ENCODE data around the gene GNAT1.

GNAT1 gene

GRCh38 chr3:50187750-50188149 lies 3.7 kb upstream of the GNAT1 start:
- TF ChIP-seq CTCF (IDR thresholded peaks at IDR 0.05), result no peak
- DNase-seq (ENCODE audit: low spot score), result no peak
- H3K27ac ChIP-seq, result no peak overlapping the region
- H3K4me3 ChIP-seq, result no peak overlapping the region

DNA sequence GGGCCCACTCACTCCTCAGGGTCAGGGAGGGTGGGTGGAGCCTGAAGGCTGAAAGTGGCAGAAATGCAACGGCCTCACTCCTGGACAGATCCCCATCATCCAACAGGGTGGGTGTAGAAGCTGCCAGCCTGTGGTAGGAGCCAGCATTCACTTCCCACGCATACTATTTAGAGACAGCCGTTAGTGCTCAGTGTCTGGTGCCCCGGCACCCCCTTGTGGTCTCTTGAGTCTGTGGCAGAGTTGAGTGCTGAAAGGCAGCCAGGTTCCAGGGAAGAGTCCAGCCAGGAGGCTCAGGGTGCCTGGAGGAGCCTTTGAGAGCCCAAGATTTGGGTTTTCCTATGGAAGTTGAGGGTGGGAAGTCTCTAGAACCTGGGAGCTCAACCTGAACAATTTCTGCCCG lies 2.1 kb upstream of the GNAT1 start:
- DNase-seq (ENCODE audit: low spot score), result peak; percentile 85
- H3K27ac ChIP-seq, result peak overlapping the region in 1 of 2 donors; percentile 4
- TF ChIP-seq CTCF (IDR thresholded peaks at IDR 0.05), result peak; percentile 76
- H3K4me3 ChIP-seq, result no peak overlapping the region

DNA sequence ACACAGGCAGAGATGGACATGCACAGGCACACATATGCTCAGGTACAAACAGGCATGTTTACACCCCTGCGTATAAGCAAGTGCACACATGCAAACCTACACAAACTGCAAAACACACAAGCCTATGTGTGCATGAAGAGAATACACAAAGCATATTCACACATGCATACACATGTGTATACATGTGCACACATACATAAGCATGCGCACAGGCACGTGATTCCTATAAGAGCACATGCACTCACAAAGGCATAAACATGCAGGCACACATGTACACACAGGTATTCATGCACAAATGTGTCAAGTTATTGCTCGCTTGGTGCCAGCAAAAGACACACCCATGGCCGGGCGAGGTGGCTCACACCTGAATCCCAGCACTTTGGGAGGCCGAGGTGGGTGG lies 1.4 kb upstream of the GNAT1 start:
- Histone ChIP-seq H3K27ac (no peak overlapping the region), H3K4me3 (no peak overlapping the region)
- no peak for DNase-seq (ENCODE audit: low spot score)
- TF ChIP-seq CTCF (IDR thresholded peaks at IDR 0.05), result no peak

DNA sequence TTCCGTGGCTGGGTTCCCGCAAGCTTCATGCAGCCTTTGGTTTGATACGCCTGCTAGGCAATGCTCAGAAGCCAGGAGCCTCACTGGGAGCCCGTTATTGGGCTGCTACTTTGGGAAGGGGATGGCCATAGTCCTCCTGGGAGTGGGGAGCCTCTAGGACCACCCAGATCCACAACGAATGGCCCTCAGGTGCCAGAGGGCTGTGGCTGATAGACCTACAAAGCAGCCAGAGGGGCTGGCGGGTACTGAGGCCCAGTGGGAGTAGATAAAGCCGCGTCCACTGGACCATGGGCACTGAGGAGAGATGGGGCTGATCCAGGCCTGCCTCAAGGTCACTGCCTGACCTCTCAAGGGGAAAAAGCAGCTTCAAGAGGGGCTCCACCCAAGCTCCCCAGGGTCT lies 714 bp downstream of the GNAT1 start:
- no peak for DNase-seq (ENCODE audit: low spot score)
- H3K4me3 ChIP-seq, result no peak overlapping the region
- no peak for TF ChIP-seq CTCF (IDR thresholded peaks at IDR 0.05)
- H3K27ac ChIP-seq, result no peak overlapping the region

- no peak overlapping the region for H3K27ac ChIP-seq
- H3K4me3 ChIP-seq, result no peak overlapping the region
- peak; percentile 77 for TF ChIP-seq CTCF (IDR thresholded peaks at IDR 0.05)
- DNase-seq (ENCODE audit: low spot score), result no peak
Observed at GRCh38 chr3:50192689-50193141, 1.3 kb downstream of the GNAT1 start.

DNA sequence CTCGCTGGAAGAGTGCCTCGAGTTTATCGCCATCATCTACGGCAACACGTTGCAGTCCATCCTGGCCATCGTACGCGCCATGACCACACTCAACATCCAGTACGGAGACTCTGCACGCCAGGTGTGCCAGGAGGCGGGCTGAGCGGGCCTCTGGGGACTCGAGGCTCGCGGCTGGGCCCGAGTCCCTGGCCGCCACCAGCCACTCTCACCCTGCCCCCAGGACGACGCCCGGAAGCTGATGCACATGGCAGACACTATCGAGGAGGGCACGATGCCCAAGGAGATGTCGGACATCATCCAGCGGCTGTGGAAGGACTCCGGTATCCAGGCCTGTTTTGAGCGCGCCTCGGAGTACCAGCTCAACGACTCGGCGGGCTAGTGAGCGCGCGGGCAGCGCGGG lies 1.9 kb downstream of the GNAT1 start:
- no peak for TF ChIP-seq CTCF (IDR thresholded peaks at IDR 0.05)
- Histone ChIP-seq H3K4me3 (peak overlapping the region; percentile 51), H3K27ac (no peak overlapping the region)
- no peak for DNase-seq (ENCODE audit: low spot score)

DNA sequence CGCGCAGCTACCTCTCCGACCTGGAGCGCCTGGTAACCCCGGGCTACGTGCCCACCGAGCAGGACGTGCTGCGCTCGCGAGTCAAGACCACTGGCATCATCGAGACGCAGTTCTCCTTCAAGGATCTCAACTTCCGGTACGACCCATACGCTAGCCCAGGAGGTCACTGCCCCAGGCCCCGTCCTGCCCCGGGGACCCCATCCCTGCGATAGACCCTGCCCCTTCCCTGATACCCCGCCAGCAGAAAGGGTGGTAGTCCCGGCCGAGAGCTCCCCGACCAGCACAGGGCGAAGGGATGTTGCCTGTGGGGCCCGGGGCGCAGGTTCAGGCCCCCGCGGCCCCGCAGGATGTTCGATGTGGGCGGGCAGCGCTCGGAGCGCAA lies 2.3 kb downstream of the GNAT1 start:
- DNase-seq (ENCODE audit: low spot score), result no peak
- peak overlapping the region; percentile 51 for H3K4me3 ChIP-seq
- TF ChIP-seq CTCF (IDR thresholded peaks at IDR 0.05), result no peak
- H3K27ac ChIP-seq, result no peak overlapping the region

Measured in coronary artery (tissue), 2 donors.